NCI-H748 (cell line): Measurements from ENCODE around the gene INF2.

Source experiments
- DNase-seq: peaks from one replicate; lab custom pipeline; 2025; ENCODE audit not compliant: unreplicated experiment; lab: John Stamatoyannopoulos, UW

INF2 gene

DNA sequence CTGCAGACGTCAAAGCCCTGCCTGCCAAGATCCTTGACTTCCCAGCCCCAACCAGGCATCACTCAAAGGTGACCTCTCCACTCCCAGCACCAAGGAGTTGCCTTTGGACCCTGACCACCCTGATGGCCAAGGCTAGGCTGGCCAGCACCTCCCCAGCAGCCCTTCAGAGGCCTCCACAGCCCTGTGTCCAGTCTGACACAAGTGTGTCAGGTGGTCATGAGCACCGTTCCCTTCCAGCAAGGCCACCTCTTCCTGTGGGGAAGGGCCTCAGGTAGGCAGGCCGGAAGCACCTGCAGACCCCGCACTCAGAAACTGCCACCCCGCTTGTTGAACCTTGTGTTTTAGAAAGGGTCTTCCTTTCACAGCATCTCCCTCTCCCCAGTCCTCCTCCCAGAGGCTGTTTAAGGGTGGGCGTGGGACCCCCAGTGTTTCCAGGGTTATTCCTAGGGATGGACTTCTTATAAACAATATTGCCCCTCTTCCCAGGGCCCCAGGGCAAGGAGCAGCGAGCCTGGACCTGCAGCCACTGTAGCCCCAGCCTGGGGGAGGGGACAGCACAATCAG lies 13.2 kb upstream of the INF2 start:
- no peak for DNase-seq

DNA sequence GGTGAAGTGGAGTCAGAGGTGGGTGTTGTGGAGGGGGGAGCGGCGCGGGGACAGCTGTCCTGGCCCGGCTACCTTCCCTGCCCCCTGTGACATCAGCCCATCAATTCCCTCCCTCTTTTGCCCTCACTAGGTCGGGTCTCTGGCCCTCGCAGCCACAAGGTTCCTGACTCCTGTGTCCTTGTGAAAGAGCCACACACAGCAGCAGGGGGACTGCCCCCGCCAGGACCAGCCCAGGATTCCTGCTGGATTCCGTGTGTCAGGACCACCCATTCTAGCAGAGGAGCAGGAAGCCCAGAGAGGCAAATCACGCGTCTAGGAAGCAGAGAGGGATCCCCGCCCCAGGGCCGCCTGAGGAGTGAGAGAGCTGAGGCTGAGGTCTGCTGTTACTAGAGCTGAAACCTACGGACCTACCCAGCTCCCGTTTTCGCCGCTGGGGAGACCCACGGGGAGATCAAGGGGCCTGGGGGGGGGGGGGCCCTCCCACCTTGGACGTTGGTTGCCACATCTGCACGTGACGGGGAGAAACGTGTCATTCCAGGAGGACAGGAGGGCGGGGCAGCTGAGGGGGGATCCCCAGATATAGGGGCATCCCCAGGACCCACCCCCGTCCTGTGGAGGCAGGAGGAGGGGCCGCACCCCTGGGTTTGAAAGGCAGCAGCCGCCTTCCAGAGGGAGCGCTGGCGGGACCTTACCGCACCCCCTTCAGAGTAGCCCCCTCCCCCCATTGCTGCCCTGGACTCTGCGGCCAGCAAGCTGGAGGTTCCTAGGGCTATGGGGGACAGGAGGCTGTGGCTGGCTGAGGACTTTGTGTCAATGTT lies 12.5 kb upstream of the INF2 start:
- DNase-seq: no peak

DNA sequence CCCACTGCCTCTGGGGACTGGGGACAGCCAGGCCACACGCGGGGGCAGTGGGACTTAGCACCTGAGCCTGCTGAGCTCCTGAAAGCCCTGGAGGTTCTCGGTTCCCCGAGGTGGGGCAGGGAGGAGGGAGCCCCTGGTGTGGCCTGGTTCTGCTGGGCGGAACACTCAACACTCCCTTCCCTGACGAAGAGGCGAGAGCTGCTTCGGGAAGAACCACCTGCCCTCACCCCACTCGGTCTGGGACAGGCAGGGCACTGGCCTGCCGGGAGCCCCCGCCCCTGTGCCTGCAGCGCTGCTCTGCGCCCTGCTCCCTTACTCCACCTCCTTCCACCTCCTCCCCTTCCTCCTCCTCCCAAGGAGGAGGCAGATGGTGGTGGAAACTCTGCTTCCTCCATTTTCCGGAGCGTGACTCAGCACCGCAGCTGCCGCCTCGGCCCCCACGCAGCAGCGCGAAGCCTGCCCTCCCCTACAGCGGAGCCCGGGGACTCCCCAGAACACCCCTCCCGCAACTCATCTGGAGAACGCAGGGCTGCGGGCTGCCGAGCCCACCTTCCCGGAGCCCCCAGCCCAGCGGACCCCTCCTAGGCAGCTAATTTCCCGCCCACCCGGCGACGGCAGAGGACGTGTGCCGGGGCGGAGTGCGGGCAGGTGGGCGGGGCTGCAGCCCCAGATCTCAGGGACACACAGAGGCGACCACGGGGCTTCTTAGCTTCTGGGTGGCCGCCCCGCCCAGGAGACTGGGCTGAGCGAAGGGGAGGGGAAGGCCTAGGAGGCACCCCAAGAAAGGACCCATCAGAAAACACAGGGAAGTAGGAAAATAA lies 11.7 kb upstream of the INF2 start:
- peak; percentile 69 for DNase-seq

DNA sequence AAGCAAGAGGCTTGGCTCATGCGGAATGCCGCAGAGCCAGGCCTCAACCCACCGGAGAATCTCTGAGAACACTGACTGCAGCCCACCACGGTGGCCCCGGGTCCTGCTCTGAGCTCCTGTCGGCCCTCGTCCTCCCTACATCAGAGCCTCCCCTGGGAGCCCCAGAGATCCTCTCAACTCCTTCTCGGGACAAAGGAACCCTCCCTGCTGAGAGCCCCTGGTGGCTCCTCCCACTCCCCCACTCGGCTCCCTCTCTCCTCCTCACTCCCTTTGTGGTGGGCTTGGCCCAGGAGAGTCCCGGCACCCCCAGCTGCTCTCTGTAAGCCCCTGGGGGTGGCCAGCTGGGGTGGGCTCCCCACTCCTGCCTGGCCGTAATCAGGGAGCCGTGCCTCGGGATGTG lies 11.1 kb upstream of the INF2 start:
- no peak for DNase-seq

DNA sequence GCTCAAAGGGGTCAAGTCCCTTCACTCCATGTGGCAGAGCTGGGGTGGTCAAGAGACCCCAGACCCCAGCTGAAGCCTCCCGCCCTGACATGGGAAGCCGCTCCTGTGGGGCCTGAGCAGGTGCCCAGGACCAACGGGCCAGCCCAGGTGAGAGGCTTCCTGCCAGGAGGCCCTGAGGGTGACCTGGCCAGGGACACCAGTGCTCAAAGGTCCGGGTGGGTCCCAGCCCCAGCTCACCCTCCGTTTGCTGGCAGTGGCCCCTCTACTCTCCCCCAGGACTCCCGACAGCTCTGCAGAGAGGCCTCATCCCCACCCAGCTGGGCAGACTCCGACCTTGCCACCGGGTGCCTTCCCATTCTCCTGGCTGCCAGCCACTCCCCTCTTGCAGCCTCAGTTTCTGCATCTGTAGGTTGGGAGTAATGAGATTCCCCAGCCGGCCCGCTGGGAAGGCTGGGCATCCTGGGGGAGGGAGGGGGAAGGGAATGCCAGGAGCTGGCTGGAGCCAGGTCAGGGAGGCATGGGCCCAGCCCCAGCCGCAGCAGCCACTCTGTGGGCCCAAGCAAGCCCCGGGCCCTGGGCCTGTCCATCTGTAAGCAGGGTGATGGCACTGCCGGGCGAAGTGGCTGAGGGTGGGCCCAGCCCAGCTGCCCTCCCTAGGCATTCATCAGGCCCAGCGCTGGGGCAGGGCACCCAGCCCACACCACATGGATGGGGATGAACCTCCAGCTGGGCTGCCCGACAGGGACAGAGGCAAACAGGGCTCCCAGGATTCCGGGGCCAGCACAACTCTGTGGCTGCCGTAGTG lies 10.3 kb upstream of the INF2 start:
- DNase-seq: no peak

DNA sequence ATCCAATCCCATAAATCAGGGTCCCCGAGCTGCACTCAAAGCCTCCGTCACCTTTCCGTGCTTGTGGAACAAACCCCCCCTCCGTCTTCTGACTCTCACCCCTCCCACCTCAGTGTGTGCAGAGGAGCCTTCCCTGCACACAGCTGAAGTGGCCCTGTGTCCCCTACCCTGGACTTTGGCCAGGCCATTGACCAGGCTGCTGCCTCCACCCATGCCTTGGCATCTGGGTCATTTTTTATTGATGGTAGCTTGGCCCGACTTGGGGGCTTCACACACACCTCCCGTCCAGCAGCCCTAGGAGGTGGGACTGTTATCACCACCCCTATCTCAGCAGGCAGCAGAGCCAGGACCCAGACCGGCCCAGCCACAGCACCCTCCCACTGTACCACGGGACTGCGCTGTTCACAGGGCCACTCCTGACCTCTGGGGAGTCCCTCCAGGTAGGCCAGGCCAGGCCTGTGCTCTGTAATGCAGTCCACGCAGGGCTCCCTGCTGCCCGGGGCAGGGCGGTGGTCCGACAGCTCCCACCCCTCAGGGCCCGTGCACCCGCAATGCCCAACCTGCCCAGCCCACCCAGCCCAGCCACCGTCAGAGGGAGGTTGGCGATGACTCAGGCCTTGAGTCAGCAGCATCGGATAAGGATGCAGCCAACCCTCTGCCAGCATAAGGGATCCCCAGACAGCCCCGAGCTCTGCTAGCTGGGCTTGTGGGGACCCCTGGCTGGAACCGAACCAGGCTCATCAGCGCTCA lies 9.2 kb upstream of the INF2 start:
- no peak for DNase-seq

DNA sequence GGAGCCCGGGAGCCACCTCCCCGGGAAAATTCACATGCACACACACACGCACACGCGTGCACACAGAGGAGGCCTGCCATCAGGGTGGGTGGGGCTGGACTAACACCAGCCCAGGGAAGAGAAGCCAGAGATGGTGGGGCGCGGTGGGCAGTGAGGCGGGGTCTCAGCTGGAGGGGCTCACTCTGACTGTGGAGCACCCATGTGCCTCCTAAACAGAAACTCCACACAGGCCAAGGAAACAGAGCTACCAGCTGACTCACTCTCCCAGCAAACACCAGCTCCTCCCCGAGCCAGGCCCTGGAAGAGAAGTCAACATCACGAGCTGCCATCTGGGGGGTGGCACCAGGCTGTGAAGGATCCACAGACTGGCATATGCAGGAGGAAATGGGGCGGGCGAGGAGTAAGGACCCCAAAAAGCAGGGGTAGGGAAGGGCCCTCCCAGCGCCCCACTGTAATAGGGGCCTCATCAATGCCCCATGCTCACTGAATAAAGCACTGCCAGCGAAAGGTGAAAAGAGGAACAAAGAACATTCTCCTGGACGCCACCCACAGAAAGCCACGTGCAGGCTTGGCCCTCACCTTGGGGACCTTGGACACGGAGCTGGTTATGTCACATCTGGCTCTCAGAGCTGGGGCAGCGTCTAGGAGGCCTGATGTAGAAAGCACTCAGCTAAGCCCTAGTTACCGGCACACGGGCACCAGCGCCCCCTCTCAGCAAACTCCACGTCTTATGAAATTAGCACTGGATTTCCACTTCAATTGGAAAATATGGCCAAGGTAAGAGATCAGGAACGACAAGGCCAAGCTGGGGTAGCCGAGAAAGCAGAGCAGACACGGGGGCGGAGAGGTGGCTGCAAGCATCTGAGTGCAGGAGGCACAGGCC lies 8.4 kb upstream of the INF2 start:
- DNase-seq: no peak

DNA sequence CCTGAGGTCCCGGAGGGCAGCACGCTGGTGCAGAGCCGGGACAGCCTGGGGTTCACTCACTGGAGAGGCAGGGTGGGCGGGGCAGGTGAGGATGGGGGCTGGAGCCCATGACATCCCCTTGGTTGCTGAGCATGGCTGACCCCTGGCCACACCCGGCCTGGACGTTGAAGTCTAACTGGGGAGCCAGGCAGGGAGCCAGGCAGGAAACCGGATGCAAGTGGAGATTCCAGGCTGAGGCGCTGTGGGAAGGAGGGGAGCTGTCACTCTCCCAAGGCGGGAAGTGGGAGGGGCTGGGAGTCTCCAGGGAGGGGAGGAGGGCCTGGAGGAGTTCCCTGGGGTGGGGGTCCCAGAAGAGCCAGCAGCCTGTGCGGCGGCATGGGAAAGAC lies 7.7 kb upstream of the INF2 start:
- DNase-seq: no peak

DNA sequence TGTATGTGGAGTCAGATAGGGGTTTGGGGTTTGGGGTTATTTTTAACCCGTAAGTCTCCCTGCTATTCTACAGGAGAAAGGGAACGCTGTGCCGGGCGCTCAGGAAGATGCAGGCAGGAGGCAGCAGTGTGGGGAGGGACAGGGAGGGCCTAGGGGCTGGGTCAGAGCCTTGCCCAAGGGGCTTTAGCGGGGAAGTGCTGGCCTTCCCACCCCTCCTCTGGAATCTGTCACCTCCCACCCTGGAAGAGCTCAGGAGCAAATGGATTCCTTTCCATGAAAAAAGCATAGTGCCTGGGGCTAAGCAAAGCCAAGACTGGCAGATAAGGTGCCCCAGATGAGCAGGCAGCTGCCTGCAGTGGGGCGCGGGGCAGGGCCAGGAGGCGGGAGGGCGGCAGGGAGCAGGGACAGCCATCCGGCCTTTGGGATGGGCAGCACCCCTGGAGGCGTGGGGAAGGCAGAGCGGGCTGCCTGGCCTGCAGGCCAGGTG lies 7.3 kb upstream of the INF2 start:
- DNase-seq: no peak

DNA sequence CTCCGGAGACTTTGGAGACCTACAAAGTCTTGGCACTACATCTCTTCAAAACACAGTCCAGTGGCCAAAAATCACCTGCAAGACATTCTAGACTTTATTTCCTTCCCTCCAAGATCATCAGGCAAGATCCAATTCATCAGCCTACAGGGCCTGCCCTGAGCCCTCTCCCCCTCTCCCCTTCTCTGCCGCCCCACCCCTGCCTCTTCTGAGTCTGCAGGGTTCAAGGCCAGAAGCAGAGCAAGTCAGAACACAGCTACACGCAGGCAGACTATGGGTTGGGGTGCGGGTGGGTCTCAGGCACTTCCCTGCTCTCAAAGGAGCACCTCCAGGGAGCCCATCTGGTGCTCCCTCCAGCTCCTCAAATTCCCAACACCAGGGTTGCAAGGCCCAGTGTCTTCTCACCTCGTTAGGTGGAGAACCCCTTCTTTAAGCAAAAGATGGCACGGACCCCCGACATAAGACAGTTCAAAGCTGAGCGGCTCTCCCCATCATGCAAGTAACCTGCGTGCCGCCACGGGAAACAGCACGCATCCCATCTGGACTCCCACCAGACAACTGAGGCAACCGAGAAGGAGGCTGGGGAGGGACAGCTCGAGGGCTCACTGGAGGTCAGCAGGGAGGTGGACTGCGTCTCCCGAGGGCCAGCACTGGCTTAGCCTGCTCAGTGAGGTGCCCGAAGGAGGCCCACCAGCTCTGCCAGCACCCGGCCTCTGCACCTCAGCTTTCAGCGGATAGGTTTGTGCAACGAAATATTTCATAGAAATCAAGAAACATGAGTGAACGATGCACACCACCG lies 5.6 kb upstream of the INF2 start:
- DNase-seq: no peak

DNA sequence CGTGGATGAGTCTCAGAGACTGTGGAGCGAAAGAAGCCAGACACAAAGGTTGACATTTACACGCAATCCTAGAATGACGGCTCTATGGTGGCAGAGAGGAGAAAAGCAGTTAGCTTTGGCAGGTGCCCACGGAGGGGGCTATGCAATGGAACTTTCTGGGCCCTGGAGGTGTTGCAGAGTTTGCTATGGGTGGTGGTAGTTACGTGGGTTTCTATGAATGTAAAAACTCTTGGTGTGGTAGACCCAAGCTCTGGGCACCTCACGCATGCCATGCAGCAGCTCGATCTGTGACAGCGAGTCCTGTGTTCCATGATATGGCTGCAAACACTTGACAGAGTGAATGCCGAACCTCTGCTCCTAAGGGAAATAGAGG lies 5.0 kb upstream of the INF2 start:
- DNase-seq: no peak

DNA sequence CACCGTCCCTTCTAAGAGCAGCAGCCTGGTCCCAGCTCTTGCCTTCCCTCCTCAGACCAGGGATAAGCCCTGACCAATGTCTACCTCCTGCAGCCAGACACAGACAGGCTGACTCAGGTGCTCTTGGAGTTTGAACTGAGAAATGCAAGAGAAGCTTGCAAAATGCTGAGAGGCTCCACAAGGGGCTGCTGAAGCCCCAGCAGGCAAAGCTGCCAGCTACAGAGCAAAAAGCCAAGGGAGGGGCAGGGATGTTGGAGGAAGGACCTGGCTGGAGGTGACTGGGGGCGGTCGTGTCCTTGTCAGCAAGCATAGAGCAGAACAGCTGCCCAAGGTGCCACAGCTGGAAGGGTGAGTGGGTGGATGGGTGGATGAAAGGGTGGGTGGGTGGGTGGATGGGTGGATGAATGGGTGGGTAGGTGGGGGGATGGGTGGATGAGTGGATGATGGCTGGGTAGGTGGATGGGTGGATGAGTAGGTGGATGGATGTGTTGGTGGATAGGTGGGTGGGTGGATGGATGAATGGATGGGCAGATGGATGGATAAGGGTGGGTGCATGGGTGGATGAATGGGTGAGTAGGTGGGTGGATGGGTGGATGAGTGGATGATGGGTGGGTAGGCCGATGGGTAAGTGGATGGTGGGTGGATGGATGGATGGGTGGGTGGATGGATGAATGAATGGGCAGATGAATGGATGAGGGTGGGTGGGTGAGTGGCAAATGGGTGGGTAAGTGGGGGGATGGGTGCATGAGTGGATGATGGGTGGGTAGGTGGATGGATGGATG lies 4.0 kb upstream of the INF2 start:
- DNase-seq: no peak

DNA sequence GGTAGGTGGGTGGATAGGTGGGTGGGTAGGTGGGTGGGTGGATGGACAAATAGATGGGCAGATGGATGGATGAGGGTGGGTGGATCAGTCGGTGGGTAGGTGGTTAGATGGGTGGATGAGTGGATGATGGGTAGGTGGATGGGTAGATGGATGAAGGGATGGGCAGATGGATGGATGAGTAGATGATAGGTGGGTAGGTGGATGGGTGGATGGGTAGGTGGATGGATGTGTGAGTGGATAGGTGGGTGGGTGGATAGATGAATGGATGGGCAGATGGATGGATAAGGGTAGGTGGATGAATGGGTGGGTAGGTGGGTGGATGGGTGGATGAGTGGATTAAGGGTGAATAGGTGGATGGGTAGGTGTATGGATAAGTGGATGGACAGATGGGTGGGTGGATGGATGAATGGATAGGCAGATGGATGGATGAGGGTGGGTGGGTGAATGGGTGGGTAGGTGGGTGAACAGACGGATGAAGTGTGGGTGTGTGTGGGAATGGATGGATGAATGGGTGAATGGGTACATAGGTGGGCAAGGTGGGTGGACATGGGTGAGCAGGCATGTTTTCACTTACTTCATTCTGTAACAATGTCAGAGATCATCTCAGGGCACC lies 3.3 kb upstream of the INF2 start:
- no peak for DNase-seq

DNA sequence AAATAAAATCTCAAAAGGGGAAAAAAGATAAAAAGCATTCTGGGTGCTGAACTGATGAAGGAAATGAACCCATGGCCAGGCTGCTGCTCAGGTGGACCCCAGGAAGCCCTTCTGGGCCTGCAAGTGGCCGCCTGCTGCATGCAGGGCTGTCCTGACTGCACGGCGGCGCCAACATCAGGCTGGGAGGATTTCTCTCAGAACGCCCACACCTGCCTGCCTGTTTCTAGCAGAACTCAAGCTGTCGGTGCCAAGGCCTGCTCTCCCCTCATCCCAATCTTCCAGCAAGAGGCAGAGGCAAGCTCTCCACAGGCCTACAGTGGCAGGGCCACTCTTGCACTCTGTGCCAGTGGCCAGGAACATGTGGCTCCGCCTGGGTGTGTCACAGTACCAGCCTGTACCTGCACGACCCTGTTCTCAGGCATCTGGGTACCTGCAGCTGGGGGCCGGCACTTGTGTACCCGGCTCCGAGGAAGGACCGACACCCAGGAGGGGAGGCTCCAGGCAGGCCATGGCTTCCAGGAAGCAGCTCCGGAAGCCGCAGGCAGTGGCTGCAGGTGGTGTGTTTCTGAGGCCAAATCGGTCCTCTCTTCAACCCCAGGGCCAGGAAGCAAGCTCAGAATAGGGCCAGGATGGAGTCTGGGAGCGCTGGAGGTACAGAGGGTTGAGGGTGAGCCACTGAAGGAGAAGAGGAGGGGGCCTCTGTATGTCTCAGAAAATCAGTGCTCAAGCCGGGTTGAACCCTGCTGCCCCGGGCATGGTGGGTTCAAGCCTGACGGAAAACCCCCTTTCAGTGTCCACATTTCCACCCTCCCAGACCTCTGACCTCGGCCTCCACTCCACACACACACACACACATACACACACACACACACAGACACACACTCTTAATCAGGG lies 2.5 kb upstream of the INF2 start:
- no peak for DNase-seq

DNA sequence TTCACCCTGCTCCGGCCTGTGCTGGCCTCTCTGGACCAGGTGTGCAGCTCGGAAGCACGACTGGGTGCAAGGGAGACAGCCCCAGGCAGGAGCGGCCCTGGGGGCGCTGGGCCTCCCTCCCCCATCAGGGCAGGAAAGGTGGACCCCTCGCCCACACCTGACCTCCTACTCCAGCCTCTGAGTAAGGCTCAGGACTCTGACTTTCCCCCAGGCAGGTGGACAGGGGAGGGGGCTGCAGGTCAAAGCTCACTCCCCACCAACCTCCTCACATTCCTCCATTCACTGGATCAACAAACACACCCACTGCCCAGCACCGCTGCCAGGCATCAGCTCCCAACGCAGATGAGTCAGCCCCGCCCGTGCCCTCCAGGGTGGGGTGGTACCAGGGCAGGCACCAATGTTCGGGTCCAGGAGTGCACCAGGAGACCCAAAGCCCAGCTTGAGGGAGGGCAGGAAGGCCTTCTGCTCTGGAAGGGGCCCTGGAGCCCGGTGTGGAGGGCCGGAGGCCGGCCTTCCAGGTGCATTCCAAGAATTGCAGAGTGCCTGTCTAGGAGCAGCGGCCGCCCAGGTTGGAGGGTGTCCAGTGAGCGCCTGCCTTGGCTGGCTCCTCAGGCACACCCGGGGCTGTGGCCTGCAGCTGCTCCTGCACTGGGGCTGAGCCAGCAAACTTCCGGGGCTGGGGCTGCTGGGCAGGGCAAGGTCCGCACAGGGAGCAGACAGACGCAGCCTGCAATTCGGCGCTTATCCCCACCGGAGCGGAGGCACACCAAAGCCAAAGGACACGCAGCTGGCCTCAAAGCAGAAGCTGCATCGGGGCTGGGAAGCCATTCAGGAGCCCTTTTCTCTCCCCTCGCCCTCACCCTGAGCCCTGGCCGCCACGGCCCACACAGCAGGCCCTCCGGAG lies 1.6 kb upstream of the INF2 start:
- peak; percentile 55 for DNase-seq
